ENCODE measurements around the gene IL22RA1.

Gene IL22RA1, protein sequence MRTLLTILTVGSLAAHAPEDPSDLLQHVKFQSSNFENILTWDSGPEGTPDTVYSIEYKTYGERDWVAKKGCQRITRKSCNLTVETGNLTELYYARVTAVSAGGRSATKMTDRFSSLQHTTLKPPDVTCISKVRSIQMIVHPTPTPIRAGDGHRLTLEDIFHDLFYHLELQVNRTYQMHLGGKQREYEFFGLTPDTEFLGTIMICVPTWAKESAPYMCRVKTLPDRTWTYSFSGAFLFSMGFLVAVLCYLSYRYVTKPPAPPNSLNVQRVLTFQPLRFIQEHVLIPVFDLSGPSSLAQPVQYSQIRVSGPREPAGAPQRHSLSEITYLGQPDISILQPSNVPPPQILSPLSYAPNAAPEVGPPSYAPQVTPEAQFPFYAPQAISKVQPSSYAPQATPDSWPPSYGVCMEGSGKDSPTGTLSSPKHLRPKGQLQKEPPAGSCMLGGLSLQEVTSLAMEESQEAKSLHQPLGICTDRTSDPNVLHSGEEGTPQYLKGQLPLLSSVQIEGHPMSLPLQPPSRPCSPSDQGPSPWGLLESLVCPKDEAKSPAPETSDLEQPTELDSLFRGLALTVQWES

GRCh38 chr1:24142546-24143534, at the start of gene IL22RA1:
TSS of gene IL22RA1 (minus strand) at chr1:24143140. CDS start at chr1:24143082, 58 bp downstream.
- in situ Hi-C loops (cut with MboI; ENCODE audit: low sequenced_read_pairs): no loop called here

GRCh38 chr1:24191860-24192259, 48.9 kb upstream of the IL22RA1 start:
- in situ Hi-C loops (cut with MboI; ENCODE audit: low sequenced_read_pairs): no loop called here

DNA sequence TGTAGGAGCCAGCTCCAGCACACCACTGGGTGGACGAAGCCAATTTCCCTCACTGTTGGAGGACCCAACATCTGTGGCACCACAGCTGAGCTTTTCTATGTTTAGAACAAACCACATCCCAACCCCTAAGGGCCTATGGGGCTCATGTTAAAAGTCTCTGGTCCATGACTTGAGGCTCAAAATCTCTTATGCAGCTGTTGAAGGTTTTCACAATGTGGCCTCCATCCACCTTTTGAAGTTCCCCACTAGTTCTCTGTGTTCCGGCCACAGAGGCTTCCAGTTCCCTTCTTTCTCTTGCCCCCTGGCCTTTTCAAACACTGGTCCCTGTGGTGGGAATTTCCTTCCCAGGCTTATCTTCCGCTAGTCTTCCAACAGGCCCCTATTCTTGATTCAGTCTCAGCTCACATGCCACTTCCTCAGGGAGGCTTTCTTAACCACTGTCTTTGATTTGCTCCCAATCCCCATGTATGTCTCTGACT, 48.1 kb upstream of the IL22RA1 start:
- in situ Hi-C loops (cut with MboI; ENCODE audit: low sequenced_read_pairs): no loop called here

GRCh38 chr1:24189528-24189927, 46.6 kb upstream of the IL22RA1 start:
- in situ Hi-C loops (cut with MboI; ENCODE audit: low sequenced_read_pairs): no loop called here

DNA sequence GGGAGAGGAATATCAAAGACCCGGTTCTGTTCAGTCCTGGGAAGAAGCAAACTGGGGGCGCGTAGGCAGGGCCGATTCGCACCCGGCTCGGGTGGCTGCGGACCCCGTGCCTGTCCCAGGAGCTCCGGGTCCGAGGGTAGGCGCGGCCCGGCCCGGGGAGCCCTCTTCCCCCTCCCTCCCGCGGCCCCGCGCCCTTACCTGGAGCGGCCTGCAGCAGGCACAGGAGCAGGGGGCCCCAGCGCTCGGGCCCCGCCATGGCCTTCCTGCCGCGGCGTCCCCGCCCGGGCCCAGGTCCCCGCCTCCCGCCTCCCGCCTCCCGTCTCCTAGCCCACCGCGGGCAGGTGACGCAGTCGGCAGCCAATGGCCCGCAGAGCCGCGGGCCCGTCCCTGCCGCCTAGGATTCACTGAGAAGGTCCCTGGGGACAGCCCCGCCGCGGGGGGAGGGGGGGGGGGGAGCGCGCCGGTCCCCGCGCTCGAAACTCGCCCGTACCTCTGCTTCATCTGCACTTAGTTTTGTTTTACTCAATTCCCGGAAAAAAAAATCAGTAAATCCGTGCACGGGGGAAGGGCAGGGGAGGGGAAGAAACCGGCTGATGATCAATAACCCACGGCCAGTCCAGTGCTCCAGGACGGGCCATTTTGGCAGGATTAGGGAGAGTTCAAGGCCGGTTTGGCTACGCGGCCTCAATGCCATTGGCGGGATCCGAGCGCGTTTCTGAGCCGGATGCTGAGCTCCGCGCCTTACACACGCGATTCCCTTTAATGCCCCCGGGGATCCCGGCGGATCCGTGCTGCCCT, 44.3 kb upstream of the IL22RA1 start, which contains the start of gene IFNLR1:
Gene IFNLR1, minus strand, starts transcription at position 297 of the 798 bp plus-strand sequence. Its CDS starts 41 bp downstream, at position 256.
- in situ Hi-C loops (cut with MboI; ENCODE audit: low sequenced_read_pairs): no loop called here

DNA sequence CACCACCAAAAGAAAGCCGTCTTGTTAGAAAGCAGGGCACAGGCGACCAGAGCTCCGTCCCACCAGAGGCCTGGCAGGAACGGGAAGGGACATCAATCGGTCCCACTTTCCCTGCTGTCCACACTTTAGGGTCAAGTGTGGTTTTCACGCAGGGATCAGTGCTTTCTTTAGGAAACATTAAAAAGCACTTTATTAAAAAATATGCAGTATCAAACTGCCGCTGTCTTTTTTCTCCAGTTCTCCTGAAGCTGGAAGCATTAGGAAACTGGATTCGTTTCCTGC, 43.7 kb upstream of the IL22RA1 start:
- in situ Hi-C loops (cut with MboI; ENCODE audit: low sequenced_read_pairs): no loop called here

GRCh38 chr1:24186031-24186710, 43.2 kb upstream of the IL22RA1 start:
- in situ Hi-C loops (cut with MboI; ENCODE audit: low sequenced_read_pairs): no loop called here

DNA sequence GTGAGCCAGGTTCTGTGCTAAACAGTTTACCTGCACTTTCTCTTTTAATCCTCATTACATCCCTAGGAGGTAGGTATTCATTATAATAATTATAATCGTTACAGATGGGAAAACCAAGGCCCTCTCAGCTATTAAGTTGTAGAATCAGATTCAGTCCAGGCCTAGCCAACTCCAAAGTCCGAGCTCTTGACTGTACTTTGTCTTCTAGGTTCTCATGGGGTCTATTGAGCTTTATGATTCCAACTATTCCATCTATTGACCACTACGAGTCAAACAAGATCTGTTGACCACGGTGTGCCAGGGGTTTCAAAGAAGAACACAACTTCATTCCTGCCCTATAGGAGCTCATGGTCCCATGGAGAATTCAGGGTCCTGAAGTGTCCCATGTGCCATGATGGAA, 42.1 kb upstream of the IL22RA1 start:
- in situ Hi-C loops (cut with MboI; ENCODE audit: low sequenced_read_pairs): no loop called here

DNA sequence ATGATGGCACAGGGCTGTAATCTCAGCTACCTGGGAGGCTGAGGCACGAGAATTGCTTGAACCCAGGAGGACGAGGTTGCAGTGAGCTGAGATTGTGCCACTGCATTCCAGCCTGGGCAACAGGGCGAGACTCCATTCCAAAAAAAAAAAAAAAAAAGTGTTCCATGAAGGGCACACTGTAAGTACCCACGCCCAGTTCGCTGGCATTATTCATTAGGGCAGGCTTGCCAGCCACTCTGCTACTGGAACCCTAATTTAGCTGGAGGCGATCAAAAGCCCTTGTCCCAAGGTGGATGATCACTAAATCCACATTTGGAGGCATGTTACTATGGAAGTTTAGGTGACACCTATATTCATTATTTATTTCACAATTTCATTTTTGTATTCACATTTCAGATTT, 39.1 kb upstream of the IL22RA1 start:
- in situ Hi-C loops (cut with MboI; ENCODE audit: low sequenced_read_pairs): no loop called here

GRCh38 chr1:24181619-24182018, 38.7 kb upstream of the IL22RA1 start:
- in situ Hi-C loops (cut with MboI; ENCODE audit: low sequenced_read_pairs): no loop called here

- in situ Hi-C loops (cut with MboI; ENCODE audit: low sequenced_read_pairs): no loop called here
These were observed 37.7 kb upstream of the IL22RA1 start for GRCh38 chr1:24180676-24181075.

DNA sequence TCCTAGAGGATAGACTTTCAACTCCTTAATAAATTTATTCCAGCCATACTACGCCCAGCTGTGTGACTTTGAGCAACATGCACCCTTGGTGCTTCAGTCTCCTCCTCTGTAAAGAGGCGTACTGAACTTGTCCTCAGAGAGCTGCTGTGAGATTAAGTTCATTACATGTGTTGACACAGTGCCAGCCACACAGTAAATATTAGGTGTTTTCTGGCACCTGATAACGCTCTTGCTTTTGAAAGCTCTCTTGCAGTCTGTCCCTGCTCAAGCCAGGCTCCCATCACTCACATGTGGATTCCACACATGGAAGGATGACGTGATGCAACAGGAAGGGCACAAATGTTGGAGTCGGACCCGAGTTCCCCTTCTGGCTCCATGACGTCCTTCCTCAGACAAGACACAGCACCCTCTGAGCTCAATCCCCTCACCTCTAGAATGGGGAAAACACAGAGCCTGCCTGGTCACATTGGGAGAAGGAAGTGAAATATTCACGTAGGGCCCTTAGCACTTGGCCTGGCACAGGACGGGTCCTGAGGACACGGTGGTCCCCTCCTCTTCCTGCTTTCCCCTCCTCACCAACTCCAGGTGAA, 36.4 kb upstream of the IL22RA1 start:
- in situ Hi-C loops (cut with MboI; ENCODE audit: low sequenced_read_pairs): no loop called here

- in situ Hi-C loops (cut with MboI; ENCODE audit: low sequenced_read_pairs): no loop called here
These were observed 35.5 kb upstream of the IL22RA1 start for GRCh38 chr1:24178407-24178806.

GRCh38 chr1:24177161-24177560, 34.2 kb upstream of the IL22RA1 start:
- in situ Hi-C loops (cut with MboI; ENCODE audit: low sequenced_read_pairs): no loop called here

GRCh38 chr1:24175033-24175755, 32.3 kb upstream of the IL22RA1 start:
- in situ Hi-C loops (cut with MboI; ENCODE audit: low sequenced_read_pairs): no loop called here

GRCh38 chr1:24173638-24174575, 31.0 kb upstream of the IL22RA1 start:
- in situ Hi-C loops (cut with MboI; ENCODE audit: low sequenced_read_pairs): no loop called here

- in situ Hi-C loops (cut with MboI; ENCODE audit: low sequenced_read_pairs): no loop called here
These were observed 29.7 kb upstream of the IL22RA1 start for GRCh38 chr1:24172598-24172997.

- in situ Hi-C loops (cut with MboI; ENCODE audit: low sequenced_read_pairs): no loop called here
These were observed 26.3 kb upstream of the IL22RA1 start for GRCh38 chr1:24169286-24169685.

All from HL-60/S4 (cell line).